Peyer's patch (tissue), 4 donors: ENCODE results near the gene EIF2AK3. TPM values are rescaled to one million over a fixed set of nuclear protein-coding genes. Genes with fewer than 3 reads are reported as not detected.

Experiments
- DNase-seq, 3 donors: peaks; one replicate each; pipeline ENCODE4 v3.0.0-alpha.2; 2017 to 2019
- H3K27ac ChIP-seq, 4 donors: fragments of 200-600 bp; sonication (generic); one replicate each; pipeline ENCODE4 v1.5.1; 2016 to 2019
- H3K27me3 ChIP-seq, 2 donors: fragments of 200-600 bp; sonication (generic); one replicate each; pipeline ENCODE4 v1.5.1; 2019
- H3K36me3 ChIP-seq, 3 donors: fragments of 200-600 bp; sonication (generic); one replicate each; pipeline ENCODE4 v1.5.1; 2016 to 2019
- H3K4me1 ChIP-seq, 4 donors: fragments of 200-600 bp; sonication (generic); one replicate each; pipeline ENCODE4 v1.5.1; 2016 to 2019
- H3K4me3 ChIP-seq, 4 donors: fragments of 200-600 bp; sonication (generic); 1 replicate in 3 of 4; 2 replicates in 1 of 4; pipeline ENCODE4 v1.5.1; 2016 to 2019; ENCODE audit warnings: mild to moderate bottlenecking in 1 of 4
- H3K9me3 ChIP-seq, 4 donors: fragments of 200-600 bp; sonication (generic); one replicate each; pipeline ENCODE4 v1.5.1; 2016 to 2019; ENCODE audit warnings: mild to moderate bottlenecking in 1 of 4
- CTCF ChIP-seq, 6 experiments: fragments of 450-650 bp in 4 of 6; fragments of 200-600 bp in 2 of 6; sonication (generic) in 1 of 6; IDR thresholded peaks; one replicate each; pipeline ENCODE4 v1.5.1; 2017 to 2019; ENCODE audit warnings: antibody characterized with exemption in 6 of 6, mild to moderate bottlenecking in 3 of 6, moderate library complexity in 1 of 6
- POLR2A ChIP-seq, 2 donors: fragments of 450-650 bp; IDR thresholded peaks; one replicate each; pipeline ENCODE4 v1.5.1; 2017; ENCODE audit warnings: antibody characterized with exemption in 2 of 2, mild to moderate bottlenecking in 2 of 2, moderate library complexity in 2 of 2
- total RNA-seq, 4 donors: library from RNA; depleted of rRNA; stranded (reverse); fragments of >200 nt; gene quantifications; one replicate each; pipeline ENCODE4 v1.1.0, GENCODE V29; 2016

The EIF2AK3 gene
- total RNA-seq, 4 donors from 2014 or later: 17.1 to 93.3 (median 18.6) TPM

GRCh38 chr2:88561646-88562388 is 65.4 kb downstream of the EIF2AK3 start:
- Histone ChIP-seq H3K4me3 (no peak overlapping the region), H3K36me3 (peaks cover 0 to 42% (median 0%) of the 10 kb centered on the region in 3 donors)

GRCh38 chr2:88560619-88561307 is 66.5 kb downstream of the EIF2AK3 start:
- Histone ChIP-seq H3K4me3 (no peak overlapping the region), H3K36me3 (peaks cover 0 to 46% (median 0%) of the 10 kb centered on the region in 3 donors), H3K4me1 (no peaks in the 10 kb centered on the region), H3K9me3 (no peaks in the 10 kb centered on the region), H3K27ac (no peak overlapping the region), H3K27me3 (no peaks in the 10 kb centered on the region)
- no peak for DNase-seq
- TF ChIP-seq POLR2A (IDR thresholded peaks at IDR 0.05) (no peak), CTCF (IDR thresholded peaks at IDR 0.05) (no peak)

More at GRCh38 chr2:88561646-88562388, 65.4 kb downstream of the EIF2AK3 start:
- Histone ChIP-seq H3K9me3 (no peaks in the 10 kb centered on the region), H3K27ac (no peak overlapping the region), H3K27me3 (no peaks in the 10 kb centered on the region), H3K4me1 (no peaks in the 10 kb centered on the region)
- TF ChIP-seq POLR2A (IDR thresholded peaks at IDR 0.05): no peak
- no peak for TF ChIP-seq CTCF (IDR thresholded peaks at IDR 0.05)
- no peak for DNase-seq

GRCh38 chr2:88557290-88557689 is 70.0 kb downstream of the EIF2AK3 start:
- Histone ChIP-seq H3K9me3 (no peaks in the 10 kb centered on the region), H3K27ac (no peak overlapping the region), H3K4me1 (no peaks in the 10 kb centered on the region), H3K36me3 (peaks cover 0 to 46% (median 0%) of the 10 kb centered on the region in 3 donors), H3K4me3 (no peak overlapping the region), H3K27me3 (no peaks in the 10 kb centered on the region)
- DNase-seq: no peak
- TF ChIP-seq POLR2A (IDR thresholded peaks at IDR 0.05) (no peak), CTCF (IDR thresholded peaks at IDR 0.05) (no peak)

GRCh38 chr2:88556026-88556425 is 71.2 kb downstream of the EIF2AK3 start:
- Histone ChIP-seq H3K36me3 (peaks cover 0 to 36% (median 0%) of the 10 kb centered on the region in 3 donors), H3K4me3 (no peak overlapping the region), H3K27me3 (no peaks in the 10 kb centered on the region), H3K4me1 (no peaks in the 10 kb centered on the region), H3K27ac (no peak overlapping the region), H3K9me3 (no peaks in the 10 kb centered on the region)
- TF ChIP-seq CTCF (IDR thresholded peaks at IDR 0.05) (no peak), POLR2A (IDR thresholded peaks at IDR 0.05) (no peak)
- DNase-seq: no peak

GRCh38 chr2:88554189-88554588 is 73.1 kb downstream of the EIF2AK3 start:
- H3K27ac ChIP-seq: no peak overlapping the region
- H3K36me3 ChIP-seq: peaks cover 0 to 22% (median 0%) of the 10 kb centered on the region in 3 donors
- no peaks in the 10 kb centered on the region for H3K4me1 ChIP-seq
- no peaks in the 10 kb centered on the region for H3K27me3 ChIP-seq
- H3K4me3 ChIP-seq: no peak overlapping the region
- no peaks in the 10 kb centered on the region for H3K9me3 ChIP-seq
- TF ChIP-seq POLR2A (IDR thresholded peaks at IDR 0.05) (no peak), CTCF (IDR thresholded peaks at IDR 0.05) (no peak)
- no peak for DNase-seq
